GM21737 (cell line): ENCODE measurements around the gene MSL2.
"Not testable (repeated sequence)": the region's sequence is repeated elsewhere in the genome, so short reads cannot be mapped to it uniquely, and the experiment has no call there.

Source experiments
- ATAC-seq: cut with Tn5 transposase; IDR thresholded peaks from one replicate; pipeline ENCODE4 v1.9.1; 2021; ENCODE audit warnings: mild to moderate bottlenecking, moderate library complexity; ENCODE audit not compliant: unreplicated experiment

Gene MSL2

GRCh38 chr3:136146981-136147729 is 49.0 kb downstream of the MSL2 start:
- no peak for ATAC-seq

GRCh38 chr3:136144397-136144796 is 51.7 kb downstream of the MSL2 start:
- not testable (repeated sequence) for ATAC-seq

GRCh38 chr3:136142592-136142991 is 53.5 kb downstream of the MSL2 start:
- ATAC-seq: no peak

- ATAC-seq: no peak
Observed at GRCh38 chr3:136141891-136142290, 54.2 kb downstream of the MSL2 start.

DNA sequence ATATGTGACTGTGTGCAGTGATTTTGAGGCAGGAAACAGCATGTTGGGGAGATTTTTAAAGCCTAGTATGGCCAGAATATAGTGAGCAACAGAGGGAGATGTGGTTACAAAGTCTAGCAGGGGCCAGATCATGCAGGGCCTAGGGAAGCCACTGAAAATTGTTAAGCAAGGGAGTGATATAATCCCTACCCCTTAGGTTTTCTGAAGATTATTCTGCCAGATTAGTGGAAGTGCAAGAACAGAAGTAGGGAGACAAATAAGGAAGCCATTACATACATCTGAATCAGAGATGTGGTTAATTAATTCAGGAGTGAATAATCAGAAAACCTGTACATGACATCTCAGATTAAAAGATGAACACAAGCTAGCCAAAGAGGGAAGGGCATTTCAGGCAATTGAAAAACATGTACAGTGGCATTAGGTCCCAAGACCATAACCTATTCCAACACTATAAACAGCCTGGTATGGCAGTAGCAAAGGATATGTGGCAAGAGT is 54.8 kb downstream of the MSL2 start:
- ATAC-seq: no peak

- no peak for ATAC-seq
Observed at GRCh38 chr3:136136454-136136853, 59.7 kb downstream of the MSL2 start.

DNA sequence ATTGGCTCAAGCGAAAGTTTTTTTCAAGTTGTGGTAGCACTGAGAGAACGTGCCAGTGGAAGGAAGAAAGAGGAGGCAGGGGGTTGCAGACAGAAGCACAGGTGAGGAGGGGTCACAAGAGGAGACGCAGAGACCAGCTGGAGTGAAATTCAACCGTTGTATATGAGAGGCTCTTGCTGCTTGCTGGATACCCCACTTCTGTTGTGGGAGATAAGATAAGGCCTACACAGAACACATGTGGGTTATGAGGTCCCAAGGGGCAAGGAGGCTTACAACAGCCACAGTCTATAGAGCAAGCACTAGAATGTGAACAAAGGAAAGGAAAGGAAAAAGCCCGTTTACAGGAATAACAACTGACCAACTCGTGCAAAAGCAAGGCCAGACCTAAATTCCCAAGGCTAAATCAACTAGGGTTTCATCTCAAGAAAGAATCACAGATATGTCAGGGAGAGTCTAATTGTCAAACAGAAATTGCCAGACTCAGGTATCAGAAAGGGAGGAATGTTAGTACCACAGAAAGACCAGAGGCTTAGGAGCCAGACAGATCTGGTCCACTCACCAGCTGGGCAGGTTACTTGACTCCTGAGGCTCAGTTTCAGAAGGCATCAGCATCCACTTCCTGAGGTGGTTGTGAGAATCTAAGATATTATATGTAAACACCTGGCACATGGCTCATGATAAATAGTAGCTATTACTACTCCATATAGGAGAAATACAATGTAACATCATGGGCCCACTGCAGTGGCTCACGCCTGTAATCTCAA is 60.9 kb downstream of the MSL2 start:
- no peak for ATAC-seq

DNA sequence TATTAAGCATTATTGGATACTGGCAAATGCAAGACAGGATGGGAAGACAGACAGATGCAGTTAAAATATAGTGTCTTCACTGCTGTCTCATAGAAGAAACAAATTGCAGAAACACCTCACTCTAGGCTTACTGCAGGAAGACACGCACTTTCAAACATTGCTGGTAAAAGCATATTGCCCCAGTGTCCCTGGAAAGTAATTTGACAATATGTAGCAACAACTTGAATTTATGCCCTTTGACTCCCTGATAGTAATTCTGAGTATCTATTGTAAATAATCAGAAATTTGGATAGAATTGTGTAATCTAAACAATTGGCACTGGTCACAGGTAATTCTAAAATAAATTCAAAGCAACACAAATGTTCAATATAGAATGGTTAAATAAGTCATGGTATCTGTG is 62.0 kb downstream of the MSL2 start:
- ATAC-seq: no peak

GRCh38 chr3:136131647-136132046 is 64.5 kb downstream of the MSL2 start:
- not testable (repeated sequence) for ATAC-seq

GRCh38 chr3:136122006-136122405 is 74.1 kb downstream of the MSL2 start:
- no peak for ATAC-seq

DNA sequence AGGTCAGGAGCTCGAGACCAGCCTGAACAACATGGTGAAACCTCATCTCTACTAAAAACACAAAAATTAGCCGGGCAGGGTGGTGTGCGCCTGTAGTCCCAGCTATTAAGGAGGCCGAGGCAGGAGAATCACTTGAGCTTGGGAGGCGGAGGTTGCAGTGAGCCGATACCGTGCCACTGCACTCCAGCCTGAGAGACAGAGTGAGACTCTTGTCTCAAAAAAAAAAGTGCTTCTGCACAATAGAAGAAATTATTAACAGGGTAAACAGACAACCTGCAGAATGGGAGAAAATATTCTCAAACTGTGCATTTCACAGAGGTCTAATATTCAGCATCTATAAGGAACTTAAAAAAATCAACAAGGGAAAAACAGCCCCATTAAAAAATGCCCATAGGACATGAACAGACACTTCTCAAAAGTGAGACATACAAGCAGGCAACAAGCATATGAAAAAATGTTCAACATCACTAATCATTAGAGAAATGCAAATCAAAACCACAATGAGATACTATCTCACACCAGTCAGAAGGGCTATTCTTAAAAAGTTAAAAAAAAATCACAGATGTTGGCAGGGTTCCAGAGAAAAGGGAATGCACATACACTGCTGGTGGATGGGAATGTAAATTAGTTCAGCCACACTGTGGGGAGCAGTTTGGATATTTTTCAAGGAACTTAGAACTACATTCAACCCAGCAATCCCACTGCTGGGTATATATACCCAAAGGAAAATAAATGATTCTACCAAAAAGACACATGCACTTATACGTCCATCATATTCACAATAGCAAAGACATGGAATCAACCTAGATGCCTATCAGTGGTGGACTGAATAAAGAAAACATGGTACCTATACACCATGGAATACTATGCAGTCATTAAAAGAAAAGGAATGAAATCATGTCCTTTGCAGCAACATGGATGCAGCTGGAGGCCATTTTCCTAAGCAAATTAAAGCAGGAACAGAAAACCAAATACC is 75.5 kb downstream of the MSL2 start:
- peak; percentile 92 for ATAC-seq

GRCh38 chr3:136119783-136120182 is 76.4 kb downstream of the MSL2 start:
- ATAC-seq: not testable (repeated sequence)

- not testable (repeated sequence) for ATAC-seq
Observed at GRCh38 chr3:136119332-136119731, 76.8 kb downstream of the MSL2 start.

- no peak for ATAC-seq
Observed at GRCh38 chr3:136114421-136114820, 81.7 kb downstream of the MSL2 start.

- no peak for ATAC-seq
Observed at GRCh38 chr3:136110481-136110880, 85.7 kb downstream of the MSL2 start.

DNA sequence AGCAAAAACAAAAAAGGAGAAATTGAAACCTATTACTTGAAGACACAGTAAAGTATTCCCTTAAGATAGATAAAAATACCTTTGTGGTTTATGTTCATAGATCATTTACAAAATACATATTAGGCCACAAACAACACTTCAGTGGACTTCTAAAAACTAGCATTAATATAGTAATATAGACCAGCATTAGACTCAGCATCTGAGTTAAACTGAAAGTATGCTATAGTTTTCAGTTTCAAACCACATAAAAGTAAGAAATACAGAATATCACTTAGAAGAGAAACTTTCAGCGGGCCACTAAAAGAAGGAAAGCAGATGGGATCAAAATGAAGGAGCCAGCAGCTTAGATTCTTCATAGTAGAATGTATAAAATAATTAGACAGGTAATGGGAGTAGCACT is 86.6 kb downstream of the MSL2 start:
- peak; percentile 96 for ATAC-seq

- ATAC-seq: no peak
Observed at GRCh38 chr3:136106101-136106500, 90.0 kb downstream of the MSL2 start.

DNA sequence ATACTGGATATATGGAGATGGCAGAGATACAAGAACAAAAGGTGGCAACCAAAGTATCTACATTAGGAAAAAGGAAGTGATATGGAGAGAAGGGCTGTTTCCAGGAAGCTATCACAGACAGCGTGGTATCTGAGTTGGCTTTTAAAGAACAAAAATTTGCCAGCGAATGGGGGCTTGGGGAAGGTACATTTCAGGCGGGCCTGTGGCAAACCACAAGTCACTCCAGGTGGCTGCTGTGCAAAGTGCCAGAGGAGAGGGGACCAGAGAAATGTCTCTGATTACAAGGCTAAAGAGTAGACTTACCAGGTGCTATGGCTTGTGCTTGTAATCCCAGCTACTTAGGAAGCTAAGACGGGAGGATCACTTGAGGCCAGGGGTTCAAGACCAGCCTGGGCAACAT is 91.1 kb downstream of the MSL2 start:
- ATAC-seq: no peak
